AG04449 (cell line): ENCODE results near the gene TRIM54.

ENCODE experiments used
- CTCF ChIA-PET: fragments of 350-600 bp; formaldehyde crosslinking; extraction: SDS; loops from one replicate; lab custom pipeline; 2021; ENCODE audit warnings: antibody characterized with exemption; lab: Yijun Ruan, JAX
- POLR2A ChIA-PET: fragments of 400-600, 350-600 bp; formaldehyde crosslinking; extraction: SDS; loops from one replicate; lab custom pipeline; 2020; ENCODE audit warnings: antibody characterized with exemption, inconsistent platforms; lab: Yijun Ruan, JAX
- DNase-seq: peaks from one replicate; pipeline ENCODE4 v3.0.0-alpha.2; 2010; ENCODE audit warnings: low read depth, low spot score
- H3K4me3 ChIP-seq: 2 replicates; pipeline ENCODE4 v1.5.1; 2011; ENCODE audit warnings: low read depth, mild to moderate bottlenecking, control low read depth, low read length
- CTCF ChIP-seq: IDR thresholded peaks from one replicate; pipeline ENCODE4 v1.5.1; 2011; ENCODE audit warnings: mild to moderate bottlenecking, moderate library complexity, low read length, control low read depth, inconsistent platforms; ENCODE audit not compliant: insufficient read depth; ENCODE audit errors: missing control alignments

TRIM54 gene

GRCh38 chr2:27275211-27276150 is 6.7 kb upstream of the TRIM54 start, which contains the start of gene DNAJC5G:
Gene DNAJC5G, plus strand, starts transcription at chr2:27275433. Its CDS starts 1,296 bp downstream, at chr2:27276729.
- no peak within 1 kb of the TSS for H3K4me3 ChIP-seq
- POLR2A ChIA-PET: no interaction called here
- TF ChIP-seq CTCF: no peak
- no peak for DNase-seq
- CTCF ChIA-PET: interaction anchor here (1.1 to 10.5 kb wide), 3 partner anchors 11 to 175 kb away, joined by 3 to 206 read pairs (median 125); partner anchors contain the start of gene SLC30A3

- no peak for TF ChIP-seq CTCF
- ChIA-PET POLR2A (no interaction called here), CTCF (interaction anchor here (1.6 to 10.5 kb wide), 5 partner anchors 13 to 177 kb away, joined by 5 to 206 read pairs (median 99); partner anchors contain the start of gene SLC30A3)
- no peak overlapping the region for H3K4me3 ChIP-seq
- DNase-seq: no peak
Measured at GRCh38 chr2:27278010-27278409, 4.2 kb upstream of the TRIM54 start.

- H3K4me3 ChIP-seq: no peak overlapping the region
- no peak for DNase-seq
- TF ChIP-seq CTCF: no peak
- CTCF ChIA-PET: interaction anchor here (1.0 to 10.5 kb wide), 28 partner anchors 9 to 435 kb away, joined by 3 to 206 read pairs (median 8); partner anchors contain the start of genes ATRAID, SLC30A3 and SLC5A6
- POLR2A ChIA-PET: interaction anchor here (0.8 to 1.7 kb wide), 2 partner anchors 12 to 69 kb away, joined by 3 to 7 read pairs; partner anchors contain the start of genes ATRAID and SLC5A6
Measured at GRCh38 chr2:27280826-27281225, 1.4 kb upstream of the TRIM54 start.

- POLR2A ChIA-PET: interaction anchor here (0.6 to 1.2 kb wide), 2 partner anchors 42 to 154 kb away, joined by 3 read pairs; no protein-coding TSS in a partner anchor
- H3K4me3 ChIP-seq: no peak overlapping the region
- no peak for DNase-seq
- TF ChIP-seq CTCF: no peak
- CTCF ChIA-PET: interaction anchor here (1.0 to 10.5 kb wide), 27 partner anchors 10 to 320 kb away, joined by 3 to 206 read pairs (median 9); partner anchors contain the start of genes CAD, KHK, PREB and SLC30A3
Measured at GRCh38 chr2:27281442-27281841, 787 bp upstream of the TRIM54 start.

GRCh38 chr2:27282892-27283291 is 663 bp downstream of the TRIM54 start:
- no peak overlapping the region for H3K4me3 ChIP-seq
- no peak for DNase-seq
- ChIA-PET CTCF (interaction anchor here (1.3 to 10.5 kb wide), 10 partner anchors 8 to 321 kb away, joined by 3 to 206 read pairs (median 62); partner anchors contain the start of genes PREB and SLC30A3), POLR2A (no interaction called here)
- no peak for TF ChIP-seq CTCF
